Neutrophil (primary cell): ENCODE data around the gene LPP.

Source experiments
- H3K27ac ChIP-seq: fragments of 200-600 bp; sonication (generic); 2 replicates; pipeline ENCODE4 v1.5.1; 2016; ENCODE audit warnings: mild to moderate bottlenecking, moderate library complexity
- H3K27me3 ChIP-seq: fragments of 200-600 bp; sonication (generic); 2 replicates; pipeline ENCODE4 v1.6.0; 2016; ENCODE audit warnings: mild to moderate bottlenecking
- H3K36me3 ChIP-seq: fragments of 200-600 bp; sonication (generic); 2 replicates; pipeline ENCODE4 v1.5.1; 2017
- H3K4me1 ChIP-seq, 2 experiments: fragments of 200-600 bp in 1 of 2; sonication (generic) in 1 of 2; 1 replicate in 1 of 2; 2 replicates in 1 of 2; pipeline versions ENCODE4 v1.5.1 to v1.6.1; 2013 to 2016; ENCODE audit warnings: low read depth in 1 of 2, low read length in 1 of 2, mild to moderate bottlenecking in 1 of 2, moderate library complexity in 1 of 2; ENCODE audit not compliant: control insufficient read depth in 1 of 2, insufficient read depth in 1 of 2
- H3K4me3 ChIP-seq, 2 experiments: fragments of 200-600 bp in 1 of 2; sonication (generic) in 1 of 2; 1 replicate in 1 of 2; 2 replicates in 1 of 2; pipeline ENCODE4 v1.5.1; 2013 to 2016; ENCODE audit warnings: low read depth in 1 of 2, low read length in 1 of 2, mild to moderate bottlenecking in 1 of 2, moderate library complexity in 1 of 2
- H3K9me3 ChIP-seq: fragments of 200-600 bp; sonication (generic); 2 replicates; pipeline ENCODE4 v1.5.1; 2016
- TF ChIP-seq, protein P1 (sequence below): fragments of 200-600 bp; sonication (generic); IDR thresholded peaks from 2 replicates; pipeline ENCODE4 v1.5.1; 2016; ENCODE audit warnings: antibody characterized with exemption

LPP gene, protein sequence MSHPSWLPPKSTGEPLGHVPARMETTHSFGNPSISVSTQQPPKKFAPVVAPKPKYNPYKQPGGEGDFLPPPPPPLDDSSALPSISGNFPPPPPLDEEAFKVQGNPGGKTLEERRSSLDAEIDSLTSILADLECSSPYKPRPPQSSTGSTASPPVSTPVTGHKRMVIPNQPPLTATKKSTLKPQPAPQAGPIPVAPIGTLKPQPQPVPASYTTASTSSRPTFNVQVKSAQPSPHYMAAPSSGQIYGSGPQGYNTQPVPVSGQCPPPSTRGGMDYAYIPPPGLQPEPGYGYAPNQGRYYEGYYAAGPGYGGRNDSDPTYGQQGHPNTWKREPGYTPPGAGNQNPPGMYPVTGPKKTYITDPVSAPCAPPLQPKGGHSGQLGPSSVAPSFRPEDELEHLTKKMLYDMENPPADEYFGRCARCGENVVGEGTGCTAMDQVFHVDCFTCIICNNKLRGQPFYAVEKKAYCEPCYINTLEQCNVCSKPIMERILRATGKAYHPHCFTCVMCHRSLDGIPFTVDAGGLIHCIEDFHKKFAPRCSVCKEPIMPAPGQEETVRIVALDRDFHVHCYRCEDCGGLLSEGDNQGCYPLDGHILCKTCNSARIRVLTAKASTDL

DNA sequence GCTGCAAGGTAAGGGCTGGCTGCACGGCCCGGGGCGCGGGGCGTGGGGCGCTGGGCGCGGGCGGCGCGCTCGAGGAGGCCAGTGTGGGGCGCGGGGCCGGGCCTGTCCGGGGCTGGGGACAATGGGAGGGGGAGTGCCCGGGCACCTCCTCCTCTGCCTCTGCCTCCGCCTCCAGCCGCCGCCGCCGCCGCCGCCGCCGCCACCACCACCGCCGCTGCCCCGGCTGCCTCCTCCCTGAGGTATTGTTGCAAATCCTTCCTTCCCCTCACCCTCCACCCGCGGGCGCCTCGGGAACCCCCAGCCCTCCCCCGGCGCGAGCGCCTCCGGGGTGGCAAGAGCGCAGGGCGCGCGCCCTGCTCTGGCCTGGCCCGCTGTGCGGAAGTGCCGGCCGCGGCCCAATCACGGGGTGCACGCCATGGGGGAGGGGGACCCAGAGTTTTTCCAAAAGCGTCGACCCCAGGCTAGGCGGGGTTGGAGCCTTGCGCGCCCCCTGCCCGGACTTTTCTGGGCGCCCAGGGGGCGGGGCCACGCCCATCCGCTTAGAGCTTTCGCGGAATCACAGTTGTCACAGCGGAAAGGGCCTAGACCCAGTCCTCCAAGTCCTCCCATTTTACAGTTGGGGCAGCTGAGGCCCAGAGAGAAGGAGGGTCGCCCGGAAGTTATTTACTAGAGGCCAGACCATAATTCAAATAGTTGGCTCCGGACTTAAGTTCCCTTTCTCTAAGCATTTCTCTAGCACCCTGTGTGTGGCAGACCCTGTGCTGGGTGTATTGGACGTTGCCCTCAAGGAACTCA lies at the start of gene LPP:
TSS of gene LPP (plus strand) at position 144 of the 795 bp plus-strand sequence. CDS start 251,964 bp downstream, outside the sequence.
- Histone ChIP-seq H3K27ac (peak within 1 kb of the TSS; percentile 99), H3K36me3 (no peaks in the 10 kb centered on the region), H3K27me3 (no peaks in the 10 kb centered on the region), H3K9me3 (no peaks in the 10 kb centered on the region), H3K4me3 (peak within 1 kb of the TSS; percentile 87 to 91), H3K4me1 (peaks cover 23 to 44% of the 10 kb centered on the region in 2 experiments)
- TF ChIP-seq, protein P1, sequence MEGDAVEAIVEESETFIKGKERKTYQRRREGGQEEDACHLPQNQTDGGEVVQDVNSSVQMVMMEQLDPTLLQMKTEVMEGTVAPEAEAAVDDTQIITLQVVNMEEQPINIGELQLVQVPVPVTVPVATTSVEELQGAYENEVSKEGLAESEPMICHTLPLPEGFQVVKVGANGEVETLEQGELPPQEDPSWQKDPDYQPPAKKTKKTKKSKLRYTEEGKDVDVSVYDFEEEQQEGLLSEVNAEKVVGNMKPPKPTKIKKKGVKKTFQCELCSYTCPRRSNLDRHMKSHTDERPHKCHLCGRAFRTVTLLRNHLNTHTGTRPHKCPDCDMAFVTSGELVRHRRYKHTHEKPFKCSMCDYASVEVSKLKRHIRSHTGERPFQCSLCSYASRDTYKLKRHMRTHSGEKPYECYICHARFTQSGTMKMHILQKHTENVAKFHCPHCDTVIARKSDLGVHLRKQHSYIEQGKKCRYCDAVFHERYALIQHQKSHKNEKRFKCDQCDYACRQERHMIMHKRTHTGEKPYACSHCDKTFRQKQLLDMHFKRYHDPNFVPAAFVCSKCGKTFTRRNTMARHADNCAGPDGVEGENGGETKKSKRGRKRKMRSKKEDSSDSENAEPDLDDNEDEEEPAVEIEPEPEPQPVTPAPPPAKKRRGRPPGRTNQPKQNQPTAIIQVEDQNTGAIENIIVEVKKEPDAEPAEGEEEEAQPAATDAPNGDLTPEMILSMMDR, result peak; percentile 51

DNA sequence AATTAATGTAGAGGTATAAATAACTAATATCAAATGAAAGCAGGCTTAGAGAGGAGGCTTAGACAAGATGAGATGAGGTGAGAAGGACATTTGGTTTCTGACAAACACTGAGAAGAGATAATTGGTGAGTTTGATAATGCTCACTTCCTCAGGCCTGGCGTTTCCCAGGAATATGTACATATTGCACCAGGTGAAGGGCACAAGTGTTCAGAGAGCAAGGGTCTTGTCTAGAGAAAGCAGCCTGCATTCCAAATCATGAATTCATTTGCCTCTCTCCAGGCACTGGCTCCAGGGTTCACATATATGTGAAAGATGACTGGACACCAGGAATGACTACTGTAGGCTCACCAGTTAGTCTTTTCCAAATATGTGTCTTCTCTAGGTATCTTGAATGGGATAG lies 48.0 kb upstream of the LPP start:
- H3K27ac ChIP-seq, result no peak overlapping the region
- H3K4me3 ChIP-seq, result no peak overlapping the region
- H3K9me3 ChIP-seq, result no peaks in the 10 kb centered on the region
- TF ChIP-seq, protein P1, result no peak
- no peaks in the 10 kb centered on the region for H3K4me1 ChIP-seq
- no peaks in the 10 kb centered on the region for H3K27me3 ChIP-seq
- H3K36me3 ChIP-seq, result no peaks in the 10 kb centered on the region

DNA sequence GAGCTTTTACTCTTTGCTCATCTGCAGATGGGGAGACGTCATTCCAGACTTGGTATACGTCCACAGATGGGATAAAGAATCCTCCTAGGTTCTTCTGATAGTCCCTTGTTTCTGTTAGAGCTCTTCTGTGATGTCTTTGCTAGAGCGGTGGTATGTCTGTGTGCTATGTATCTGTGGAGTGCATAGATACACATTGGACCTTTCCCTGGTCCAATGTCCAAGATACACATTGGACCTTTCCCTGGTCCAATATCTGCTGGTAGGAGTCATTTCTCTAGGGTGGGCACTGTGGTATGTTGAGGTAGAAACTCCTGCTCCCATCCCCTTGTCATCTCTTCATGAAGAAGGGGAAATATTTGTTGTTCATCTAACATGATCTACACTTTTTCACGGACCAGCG lies 47.5 kb upstream of the LPP start:
- Histone ChIP-seq H3K36me3 (no peaks in the 10 kb centered on the region), H3K27ac (no peak overlapping the region), H3K4me3 (no peak overlapping the region), H3K27me3 (no peaks in the 10 kb centered on the region), H3K9me3 (no peaks in the 10 kb centered on the region), H3K4me1 (no peaks in the 10 kb centered on the region)
- TF ChIP-seq, protein P1, result no peak

DNA sequence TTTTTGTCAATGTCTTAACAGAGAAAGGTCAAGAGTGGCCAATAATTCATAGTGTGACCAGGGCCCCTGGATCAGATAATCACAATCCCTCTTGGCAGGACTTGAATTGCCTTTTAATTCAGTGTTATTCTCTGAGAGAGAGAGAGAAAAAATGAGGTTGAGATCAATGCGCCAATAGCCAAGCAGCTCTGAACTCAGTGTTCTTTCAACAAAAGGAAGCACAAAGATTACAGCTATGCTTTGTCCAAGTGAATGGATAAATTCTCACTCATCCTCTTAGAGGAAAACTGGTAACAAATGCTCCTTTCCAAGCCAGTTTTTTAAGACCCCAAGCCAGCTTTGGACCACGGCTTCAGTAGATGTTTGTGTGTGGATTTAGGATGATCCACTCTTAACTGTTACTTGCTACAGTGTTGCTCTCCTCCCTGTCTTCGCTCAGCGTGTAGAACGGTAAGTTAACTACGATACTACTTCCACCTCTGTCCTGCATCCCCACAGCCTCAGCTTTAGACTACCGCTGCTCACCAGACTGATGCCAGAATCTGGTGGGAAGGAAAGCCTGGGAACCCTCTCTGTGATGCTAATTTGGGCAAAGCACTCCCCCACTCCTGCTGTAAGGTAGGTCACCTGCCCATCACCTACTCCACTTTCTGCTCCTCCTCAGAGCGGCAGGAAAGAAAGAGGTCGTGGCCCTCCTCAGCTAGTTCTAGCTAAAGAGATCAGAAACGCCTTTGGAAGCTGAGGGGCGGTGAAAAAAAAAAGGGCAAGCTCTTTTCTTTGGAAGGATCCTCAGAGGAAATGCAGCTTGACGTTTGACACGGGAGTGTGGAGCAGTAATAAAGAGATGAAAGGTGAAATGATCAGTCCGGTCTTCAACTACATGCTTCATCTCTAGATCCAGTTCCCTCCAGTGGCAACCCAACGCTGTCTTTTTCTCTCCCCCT lies 46.8 kb upstream of the LPP start:
- Histone ChIP-seq H3K27me3 (no peaks in the 10 kb centered on the region), H3K36me3 (no peaks in the 10 kb centered on the region), H3K27ac (no peak overlapping the region), H3K4me1 (no peaks in the 10 kb centered on the region), H3K9me3 (no peaks in the 10 kb centered on the region), H3K4me3 (no peak overlapping the region)
- TF ChIP-seq, protein P1, result no peak
